M059J (cell line): ENCODE results near the gene FRK. TPM values are rescaled to one million over a fixed set of nuclear protein-coding genes. Genes with fewer than 3 reads are reported as not detected.
A peak's percentile ranks its signal among the peaks of the same experiment; 100 is the strongest.
"Not testable (repeated sequence)": the region's sequence is repeated elsewhere in the genome, so short reads cannot be mapped to it uniquely, and the experiment has no call there.

ENCODE experiments used
- DNase-seq: peaks from one replicate; pipeline ENCODE4 v3.0.0-alpha.2; 2012; ENCODE audit warnings: low read depth
- total RNA-seq: library from RNA; depleted of rRNA; stranded (reverse); fragments of >200 nt; shearing (Covaris generic); gene quantifications from 2 replicates; pipeline ENCODE4 v1.2.3, GENCODE V29; 2014

The FRK gene
- total RNA-seq, 1 experiment from 2014 or later = 2.2 TPM

DNA sequence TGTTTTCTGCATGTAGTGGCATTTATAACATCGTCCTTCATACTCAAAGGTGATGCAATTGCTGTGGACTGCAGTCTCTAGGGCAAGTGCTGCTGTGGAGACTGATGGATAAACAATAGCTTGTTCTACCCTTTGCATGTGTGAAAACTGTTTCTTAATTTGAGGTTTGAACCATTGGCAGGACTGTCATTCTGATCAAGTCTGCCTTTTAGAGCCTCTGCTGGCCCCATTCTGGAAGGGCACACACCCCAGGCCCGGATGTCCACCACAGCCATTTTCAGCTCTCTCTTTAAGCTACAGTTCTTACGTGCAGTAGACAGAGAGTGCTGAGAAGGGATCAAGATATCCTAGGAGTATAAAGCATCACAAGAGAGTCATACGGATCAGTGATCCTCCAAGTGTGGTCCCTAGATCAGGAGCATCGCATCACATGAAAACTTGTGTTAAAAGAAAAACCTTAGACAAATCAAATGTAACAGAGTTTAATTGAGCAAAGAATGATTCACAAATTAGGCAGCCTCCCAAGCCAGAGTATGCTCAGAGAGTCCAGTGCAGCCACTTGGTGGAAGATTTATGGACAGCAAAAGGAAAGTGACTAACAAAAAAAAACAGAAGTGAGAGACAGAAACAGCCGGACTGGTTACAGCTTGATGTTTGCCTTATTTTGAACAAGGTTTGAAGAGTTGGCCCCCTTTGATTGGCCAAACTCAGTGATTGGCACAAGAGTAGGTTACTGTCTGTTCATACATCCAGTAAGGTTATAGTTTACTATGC lies 52.0 kb downstream of the FRK start:
- peak; percentile 88 for DNase-seq

DNA sequence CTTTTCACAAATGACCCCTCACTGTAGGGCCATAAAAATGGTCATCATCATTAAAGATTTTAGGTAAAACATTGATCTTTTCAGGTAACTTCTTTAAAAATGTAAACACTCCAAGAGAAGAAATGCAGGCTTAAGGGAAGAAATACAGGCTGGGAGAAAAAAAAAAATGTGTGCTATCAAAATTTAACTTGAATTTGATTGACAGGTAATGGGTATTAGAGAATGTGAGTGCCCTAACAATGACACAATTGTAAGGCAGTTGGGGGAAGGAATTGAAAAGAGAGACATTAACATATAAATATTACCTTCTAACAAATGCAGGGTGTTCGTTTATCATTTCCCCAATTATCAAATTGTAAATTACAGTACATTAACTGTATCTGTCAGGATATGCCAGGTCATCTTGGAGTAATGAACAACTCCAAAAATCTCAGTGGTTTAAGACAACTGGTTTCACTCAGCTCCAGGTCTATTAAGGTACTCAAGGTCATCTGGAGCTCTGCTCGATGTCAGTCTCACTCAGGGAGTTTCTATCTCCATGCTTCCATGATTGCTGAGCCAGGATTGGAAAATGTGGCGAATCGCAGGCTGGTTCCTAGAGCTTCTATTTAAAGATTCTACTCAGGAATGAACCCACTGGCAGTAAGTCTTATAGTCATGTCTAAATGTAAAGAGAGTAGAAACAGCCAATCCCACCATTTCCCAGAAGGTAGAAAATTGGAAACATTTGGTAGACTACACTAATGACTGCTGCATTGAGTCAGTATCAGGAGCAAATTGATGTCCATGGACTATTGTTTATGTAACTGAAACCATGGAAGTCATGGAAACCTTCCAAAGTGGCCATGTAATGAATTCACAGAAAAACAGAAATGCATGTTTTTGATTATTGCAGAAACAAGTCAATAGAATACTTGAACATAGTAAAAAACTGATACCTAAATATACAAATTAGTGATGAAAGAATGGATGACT lies 55.6 kb downstream of the FRK start:
- no peak for DNase-seq

GRCh38 chr6:116003668-116004067 lies 57.0 kb downstream of the FRK start:
- no peak for DNase-seq

GRCh38 chr6:116002756-116003155 lies 57.9 kb downstream of the FRK start:
- DNase-seq = no peak

DNA sequence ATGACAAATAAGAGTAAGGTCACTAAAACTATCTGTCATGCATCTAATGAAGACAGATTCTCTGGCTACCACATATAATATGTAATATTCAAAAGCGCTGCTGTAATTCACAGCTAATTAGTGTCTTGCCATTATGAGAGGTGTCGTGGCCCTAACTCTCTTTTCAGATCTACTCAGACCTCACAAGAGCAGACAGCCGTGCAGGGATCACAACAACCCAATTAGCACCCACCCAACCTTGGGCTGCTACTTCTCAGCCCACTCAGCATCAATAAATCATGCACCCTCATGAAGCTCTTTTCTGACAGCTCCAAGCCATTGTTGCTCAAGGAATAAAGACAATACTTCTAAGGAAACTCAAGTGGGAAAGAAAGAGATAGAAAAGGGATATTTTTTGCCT lies 61.5 kb downstream of the FRK start:
- no peak for DNase-seq

GRCh38 chr6:115997990-115998585 lies 62.6 kb downstream of the FRK start:
- no peak for DNase-seq

GRCh38 chr6:115986026-115986425 lies 74.7 kb downstream of the FRK start:
- DNase-seq = no peak

DNA sequence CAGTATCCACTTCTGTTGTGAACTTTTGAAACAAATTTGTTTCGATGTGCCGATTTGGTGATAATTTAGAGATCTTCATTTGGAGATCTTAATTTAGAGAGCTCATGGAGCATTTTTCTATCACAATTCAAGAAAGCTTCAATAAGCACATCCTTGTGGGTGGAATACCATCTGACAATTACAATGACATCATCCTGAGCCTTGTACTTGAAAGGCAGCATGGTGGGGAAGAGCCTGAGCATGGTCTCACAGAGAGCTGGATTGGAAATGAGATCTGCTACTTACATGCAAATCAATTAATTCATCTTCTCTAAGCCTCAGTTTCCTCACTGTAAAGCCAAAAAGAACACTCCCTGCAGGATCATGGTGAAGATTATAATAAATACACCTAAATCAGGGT lies 75.9 kb downstream of the FRK start:
- no peak for DNase-seq

DNA sequence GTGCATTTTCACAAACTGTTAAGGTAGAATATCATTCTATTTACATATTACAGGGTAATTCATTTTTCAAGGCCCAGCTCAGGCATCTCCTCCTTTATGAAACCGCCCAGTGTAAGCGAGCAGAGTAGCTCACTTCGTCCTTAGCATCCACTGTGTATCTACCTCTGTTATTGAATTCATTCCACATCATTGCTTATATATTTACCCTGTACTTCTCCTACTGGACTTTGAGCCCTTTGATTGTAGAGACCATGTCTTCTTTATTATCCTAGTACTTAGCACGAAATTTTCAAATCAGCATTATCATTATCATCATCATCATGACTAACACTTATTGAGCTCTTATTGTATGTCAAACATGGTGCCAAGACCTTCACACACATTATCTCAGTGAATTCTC lies 76.7 kb downstream of the FRK start:
- no peak for DNase-seq

GRCh38 chr6:115982453-115982852 lies 78.2 kb downstream of the FRK start:
- no peak for DNase-seq

DNA sequence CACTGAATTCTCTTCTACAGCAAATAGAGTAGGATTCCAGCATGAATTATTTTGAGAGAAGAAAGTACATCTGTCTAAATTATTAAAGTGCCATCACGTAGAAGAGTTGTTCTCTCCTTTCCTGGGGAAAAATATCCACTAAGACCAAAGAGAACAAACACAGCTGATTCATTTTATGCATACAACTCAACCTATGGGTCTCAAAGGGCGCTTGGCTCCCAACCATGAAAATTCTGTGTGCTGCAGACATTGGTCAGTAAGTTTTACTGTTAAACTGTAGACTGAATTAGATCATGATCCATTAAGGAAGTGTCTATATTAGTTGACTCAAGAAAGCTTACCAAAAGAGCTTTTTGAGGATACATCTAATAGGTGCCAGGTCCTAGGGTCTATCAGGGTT lies 83.5 kb downstream of the FRK start:
- no peak for DNase-seq

- no peak for DNase-seq
Measured at GRCh38 chr6:115976321-115976870, 84.3 kb downstream of the FRK start.

DNA sequence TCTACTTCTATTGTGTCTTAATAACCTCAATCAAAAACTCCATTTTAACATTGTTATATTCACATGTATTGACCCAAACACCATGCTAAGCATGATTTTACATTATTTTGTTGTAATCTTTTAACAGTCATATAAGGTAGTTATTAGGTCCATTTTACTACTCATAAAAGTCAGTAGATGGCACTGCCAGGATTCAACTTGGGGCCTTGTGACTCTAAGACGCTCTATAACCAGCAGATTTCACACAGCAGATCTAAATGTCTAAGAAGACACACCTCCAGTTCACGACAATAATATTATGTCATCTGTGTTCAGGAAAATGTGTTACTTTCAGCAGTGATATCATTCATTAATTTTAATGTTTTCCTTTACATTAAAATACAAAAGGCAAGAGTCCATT lies 88.0 kb downstream of the FRK start:
- no peak for DNase-seq

- no peak for DNase-seq
Measured at GRCh38 chr6:115971785-115972184, 88.9 kb downstream of the FRK start.

DNA sequence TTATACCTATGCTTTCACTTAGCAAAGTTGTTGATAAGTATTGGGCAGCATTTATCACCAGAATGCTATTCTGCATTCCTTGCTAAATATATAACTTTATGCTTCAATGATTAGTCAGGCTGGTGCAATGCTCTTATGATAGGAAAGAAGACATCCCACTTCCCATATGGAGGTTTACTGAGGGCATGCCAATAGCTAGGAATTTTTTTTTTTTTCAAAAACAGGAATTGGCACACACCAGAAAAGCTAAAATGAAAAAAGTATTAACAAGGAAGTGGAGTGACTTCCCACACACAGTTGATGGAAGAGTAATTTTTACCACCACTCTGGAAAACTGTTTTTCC lies 90.8 kb downstream of the FRK start:
- no peak for DNase-seq

DNA sequence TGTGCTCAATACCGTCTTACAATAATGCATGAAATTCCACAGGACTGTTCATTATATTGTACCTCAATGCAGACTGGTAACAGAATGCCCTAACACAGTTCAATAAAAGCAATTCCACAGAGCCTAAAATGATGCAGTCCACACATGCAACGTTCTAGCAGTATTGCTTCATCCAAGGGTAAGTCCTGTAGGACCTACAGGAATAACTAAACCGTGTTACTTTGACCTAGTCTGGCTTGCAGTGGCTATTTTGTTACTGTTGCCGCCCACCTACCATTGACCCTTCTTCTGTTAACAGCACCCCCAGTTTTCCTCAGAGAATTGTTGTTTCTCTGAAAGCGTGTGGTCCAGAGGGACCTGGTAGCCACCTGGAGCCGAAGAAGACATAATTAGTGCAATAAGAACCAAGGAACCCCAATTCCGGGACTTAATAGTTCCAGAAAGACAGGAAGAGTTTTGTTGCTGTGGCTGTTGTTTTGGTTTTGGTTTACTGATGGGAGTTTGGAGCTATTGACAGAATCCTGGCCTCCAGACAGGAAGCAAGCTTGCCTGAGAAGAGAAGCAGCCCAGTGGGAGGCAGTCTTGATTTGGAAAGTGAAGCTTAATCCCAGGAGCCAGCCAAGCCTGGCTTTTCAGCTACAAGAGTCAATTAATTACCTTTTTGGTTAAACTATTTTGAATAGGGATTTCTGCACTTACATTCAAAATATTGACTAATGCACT lies 91.3 kb downstream of the FRK start:
- DNase-seq = no peak

DNA sequence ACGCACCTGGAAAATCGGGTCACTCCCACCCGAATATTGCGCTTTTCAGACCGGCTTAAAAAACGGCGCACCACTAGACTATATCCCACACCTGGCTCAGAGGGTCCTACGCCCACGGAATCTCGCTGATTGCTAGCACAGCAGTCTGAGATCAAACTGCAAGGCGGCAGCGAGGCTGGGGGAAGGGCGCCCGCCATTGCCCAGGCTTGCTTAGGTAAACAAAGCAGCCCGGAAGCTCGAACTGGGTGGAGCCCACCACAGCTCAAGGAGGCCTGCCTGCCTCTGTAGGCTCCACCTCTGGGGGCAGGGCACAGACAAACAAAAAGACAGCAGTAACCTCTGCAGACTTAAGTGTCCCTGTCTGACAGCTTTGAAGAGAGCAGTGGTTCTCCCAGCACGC lies 100.4 kb downstream of the FRK start:
- DNase-seq = not testable (repeated sequence)

- DNase-seq = no peak
Measured at GRCh38 chr6:115958958-115959357, 101.7 kb downstream of the FRK start.

DNA sequence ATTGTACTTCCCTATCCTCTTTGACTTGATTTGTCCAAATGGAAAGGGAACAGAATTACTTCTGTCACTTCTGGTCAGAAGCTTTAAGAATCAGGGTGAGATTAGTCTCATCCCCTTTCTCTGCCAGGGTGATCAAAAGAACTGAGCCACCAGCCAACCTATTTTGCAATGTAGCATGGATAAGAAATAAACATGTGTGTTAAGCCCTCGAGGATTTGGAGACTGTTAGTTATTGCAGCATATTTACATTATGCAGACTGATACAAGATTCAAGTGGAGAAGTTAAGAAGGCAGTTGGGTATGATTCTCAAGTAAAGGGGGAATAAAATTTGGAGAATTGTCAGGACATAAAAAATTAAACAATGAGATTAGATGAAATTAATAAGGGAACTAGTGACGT lies 106.0 kb downstream of the FRK start:
- no peak for DNase-seq

DNA sequence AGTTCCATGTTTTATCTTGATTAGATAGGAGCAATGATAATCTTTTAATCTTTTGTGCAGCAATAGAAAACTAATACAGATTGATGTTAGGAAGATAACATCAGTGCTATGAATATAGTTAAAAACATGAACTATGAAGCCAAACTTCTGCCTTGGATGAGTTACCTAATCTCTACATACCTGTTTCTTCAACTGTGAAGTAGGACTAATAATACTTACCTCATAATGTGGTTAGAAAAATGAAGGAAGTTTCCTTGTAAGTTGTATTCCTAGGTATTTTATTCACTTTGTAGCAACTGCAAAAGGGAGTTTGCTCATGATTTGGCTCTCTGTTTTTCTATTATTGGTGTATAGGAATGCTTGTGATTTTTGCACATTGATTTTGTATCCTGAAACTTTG lies 111.9 kb downstream of the FRK start:
- no peak for DNase-seq

GRCh38 chr6:115947966-115948541 lies 112.6 kb downstream of the FRK start:
- DNase-seq = peak; percentile 21
